ENCODE results near the gene SH2B3. TPM values are rescaled to one million over a fixed set of nuclear protein-coding genes. Genes with fewer than 3 reads are reported as not detected.

The SH2B3 gene
- total and polyA plus RNA-seq, 2 donors from 2014 or later: 7.3 to 35.0 TPM

DNA sequence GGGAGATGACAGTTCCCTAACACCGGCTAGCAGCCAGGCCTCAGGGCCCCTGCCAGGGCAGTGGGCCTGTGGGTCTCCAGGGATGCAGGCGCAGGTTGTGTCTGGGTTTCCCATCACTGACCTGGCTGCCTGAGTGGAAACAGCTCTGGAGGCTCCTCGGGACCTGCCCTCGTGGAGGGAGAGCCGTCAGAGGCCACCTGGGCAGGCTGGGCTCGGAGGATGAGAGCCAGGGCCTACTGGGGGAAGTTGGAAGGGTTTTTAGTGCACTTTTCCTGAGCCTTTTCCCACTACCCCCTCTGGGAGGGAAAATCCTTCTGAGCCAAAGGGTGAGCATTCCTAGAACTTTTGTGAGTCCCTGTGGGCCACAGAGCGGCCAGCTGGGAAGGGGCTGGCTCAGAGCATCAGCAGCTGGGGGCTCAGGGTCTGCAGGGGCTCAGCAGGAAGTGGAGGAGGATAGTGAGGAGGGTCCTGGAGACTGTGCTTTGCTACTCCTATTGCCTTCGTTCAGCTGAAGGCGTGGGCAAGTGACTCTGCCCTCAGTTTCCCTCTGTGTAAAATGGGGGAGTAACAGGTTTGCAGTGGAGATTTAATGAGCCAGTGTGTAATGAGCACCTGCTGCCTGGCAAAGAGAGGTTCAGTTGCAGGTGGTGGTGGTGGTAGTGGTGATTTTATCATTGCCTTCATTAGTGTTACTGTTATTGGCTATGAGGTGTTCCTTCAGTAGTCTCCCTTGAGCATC, 1.8 kb downstream of the SH2B3 start:
- Histone ChIP-seq H3K27me3 (ENCODE audit: control insufficient read depth, insufficient read depth, low read length) (no peaks in the 10 kb centered on the region), H3K9me3 (ENCODE audit: control insufficient read depth in 2 of 3, insufficient read depth in 1 of 3, low read length in 3 of 3) (no peaks in the 10 kb centered on the region), H3K36me3 (ENCODE audit: control insufficient read depth in 2 of 3, insufficient read depth in 3 of 3, low read length in 3 of 3) (no peaks in the 10 kb centered on the region), H3K4me1 (ENCODE audit: control insufficient read depth in 2 of 3, insufficient read depth in 2 of 3, low read depth in 1 of 3, low read length in 3 of 3) (peaks cover 0 to 58% (median 7%) of the 10 kb centered on the region in 3 donors), H3K27ac (ENCODE audit: low read depth in 2 of 2, low read length in 2 of 2) (peak overlapping the region; percentile 89 to 91), H3K4me3 (ENCODE audit: low read length in 3 of 3) (peak overlapping the region; percentile 11 to 76 (median 75)), H3K9ac (ENCODE audit: low read length in 3 of 3) (peak overlapping the region in 2 of 3 donors; percentile 54 to 89)
- no peak for FAIRE-seq
- DNase-seq: peak in 3 of 5 donors; percentile 33 to 86 (median 53)
- intact Hi-C loops (cut with DNase I): no loop called here
- TF ChIP-seq, protein P1, sequence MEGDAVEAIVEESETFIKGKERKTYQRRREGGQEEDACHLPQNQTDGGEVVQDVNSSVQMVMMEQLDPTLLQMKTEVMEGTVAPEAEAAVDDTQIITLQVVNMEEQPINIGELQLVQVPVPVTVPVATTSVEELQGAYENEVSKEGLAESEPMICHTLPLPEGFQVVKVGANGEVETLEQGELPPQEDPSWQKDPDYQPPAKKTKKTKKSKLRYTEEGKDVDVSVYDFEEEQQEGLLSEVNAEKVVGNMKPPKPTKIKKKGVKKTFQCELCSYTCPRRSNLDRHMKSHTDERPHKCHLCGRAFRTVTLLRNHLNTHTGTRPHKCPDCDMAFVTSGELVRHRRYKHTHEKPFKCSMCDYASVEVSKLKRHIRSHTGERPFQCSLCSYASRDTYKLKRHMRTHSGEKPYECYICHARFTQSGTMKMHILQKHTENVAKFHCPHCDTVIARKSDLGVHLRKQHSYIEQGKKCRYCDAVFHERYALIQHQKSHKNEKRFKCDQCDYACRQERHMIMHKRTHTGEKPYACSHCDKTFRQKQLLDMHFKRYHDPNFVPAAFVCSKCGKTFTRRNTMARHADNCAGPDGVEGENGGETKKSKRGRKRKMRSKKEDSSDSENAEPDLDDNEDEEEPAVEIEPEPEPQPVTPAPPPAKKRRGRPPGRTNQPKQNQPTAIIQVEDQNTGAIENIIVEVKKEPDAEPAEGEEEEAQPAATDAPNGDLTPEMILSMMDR (IDR thresholded peaks at IDR 0.05; ENCODE audit: borderline replicate concordance, extremely low read depth, insufficient read depth): no peak

DNA sequence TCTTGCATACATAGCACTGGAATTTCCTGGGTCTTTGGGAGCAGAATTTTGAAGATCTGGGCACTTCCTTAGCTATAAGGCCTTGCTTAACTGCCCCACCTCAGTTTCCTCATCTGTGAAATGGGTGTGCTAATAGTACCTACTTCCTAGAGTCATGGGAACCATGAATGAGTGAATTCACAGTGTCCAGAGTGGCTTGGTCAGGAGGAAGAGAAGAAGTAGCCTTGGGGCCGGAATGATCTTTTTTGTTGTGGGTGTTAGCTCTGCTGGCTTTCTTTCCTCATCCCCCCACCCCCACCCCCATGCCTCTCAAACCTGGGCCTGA, 2.4 kb downstream of the SH2B3 start:
- Histone ChIP-seq H3K9ac (ENCODE audit: low read length in 3 of 3) (peak overlapping the region in 1 of 3 donors; percentile 41), H3K27ac (ENCODE audit: low read depth in 2 of 2, low read length in 2 of 2) (peak overlapping the region in 1 of 2 donors; percentile 91)
- FAIRE-seq: no peak

DNA sequence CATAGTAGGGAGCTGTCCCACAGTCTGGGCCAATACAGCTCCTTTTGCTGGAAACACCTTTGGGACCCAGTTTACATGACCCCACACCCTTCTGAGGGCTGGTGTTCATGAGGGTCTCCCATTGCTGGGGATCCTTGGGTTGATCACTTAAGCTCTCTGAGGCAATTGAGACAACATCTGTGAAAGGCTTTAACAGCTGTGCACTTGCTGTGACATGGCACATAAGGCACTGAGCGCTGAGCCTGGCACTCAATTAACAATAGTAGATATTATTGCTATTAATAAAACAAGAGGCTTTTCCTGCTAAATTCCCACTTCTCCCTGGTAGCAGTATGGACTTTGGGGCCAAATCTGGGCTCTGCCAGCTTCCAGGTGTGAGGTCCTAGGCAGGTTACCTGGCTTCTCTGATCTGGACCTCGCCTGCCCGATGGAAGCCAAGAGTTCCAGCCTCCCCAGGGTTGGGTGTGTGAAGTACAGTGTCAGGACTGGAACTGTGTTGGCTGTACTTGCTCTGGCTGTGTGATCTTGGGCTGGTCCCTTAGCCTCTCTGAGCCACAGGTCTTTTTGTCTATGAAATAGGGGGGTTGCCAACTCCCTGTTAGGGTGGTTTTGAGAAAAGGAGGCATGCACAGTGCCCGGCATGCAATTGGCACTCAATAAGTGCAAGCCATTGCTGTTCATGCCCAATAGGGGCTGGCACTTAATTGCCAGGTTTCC, 3.1 kb downstream of the SH2B3 start:
- H3K9ac ChIP-seq (ENCODE audit: low read length in 3 of 3): peak overlapping the region in 1 of 3 donors; percentile 46
- H3K4me3 ChIP-seq (ENCODE audit: low read length in 3 of 3): peak overlapping the region in 1 of 3 donors; percentile 35

More for the DNA sequence above, 2.4 kb downstream of the SH2B3 start:
- peaks cover 0 to 56% (median 7%) of the 10 kb centered on the region in 3 donors for H3K4me1 ChIP-seq (ENCODE audit: control insufficient read depth in 2 of 3, insufficient read depth in 2 of 3, low read depth in 1 of 3, low read length in 3 of 3)
- H3K27me3 ChIP-seq (ENCODE audit: control insufficient read depth, insufficient read depth, low read length): no peaks in the 10 kb centered on the region
- H3K9me3 ChIP-seq (ENCODE audit: control insufficient read depth in 2 of 3, insufficient read depth in 1 of 3, low read length in 3 of 3): no peaks in the 10 kb centered on the region
- intact Hi-C loops (cut with DNase I): no loop called here
- TF ChIP-seq, protein P1 (IDR thresholded peaks at IDR 0.05; ENCODE audit: borderline replicate concordance, extremely low read depth, insufficient read depth): no peak
- no peak for DNase-seq
- no peaks in the 10 kb centered on the region for H3K36me3 ChIP-seq (ENCODE audit: control insufficient read depth in 2 of 3, insufficient read depth in 3 of 3, low read length in 3 of 3)
- H3K4me3 ChIP-seq (ENCODE audit: low read length in 3 of 3): peak overlapping the region in 2 of 3 donors; percentile 75 to 76

More for the DNA sequence above, 3.1 kb downstream of the SH2B3 start:
- Histone ChIP-seq H3K9me3 (ENCODE audit: control insufficient read depth in 2 of 3, insufficient read depth in 1 of 3, low read length in 3 of 3) (no peaks in the 10 kb centered on the region), H3K27me3 (ENCODE audit: control insufficient read depth, insufficient read depth, low read length) (no peaks in the 10 kb centered on the region), H3K27ac (ENCODE audit: low read depth in 2 of 2, low read length in 2 of 2) (peak overlapping the region; percentile 57 to 76), H3K36me3 (ENCODE audit: control insufficient read depth in 2 of 3, insufficient read depth in 3 of 3, low read length in 3 of 3) (no peaks in the 10 kb centered on the region), H3K4me1 (ENCODE audit: control insufficient read depth in 2 of 3, insufficient read depth in 2 of 3, low read depth in 1 of 3, low read length in 3 of 3) (peaks cover 0 to 57% (median 9%) of the 10 kb centered on the region in 3 donors)
- intact Hi-C loops (cut with DNase I): no loop called here
- no peak for FAIRE-seq
- TF ChIP-seq, protein P1 (IDR thresholded peaks at IDR 0.05; ENCODE audit: borderline replicate concordance, extremely low read depth, insufficient read depth): no peak
- no peak for DNase-seq
